Measurements from ENCODE around the gene NAGK. TPM values are rescaled to one million over a fixed set of nuclear protein-coding genes. Genes with fewer than 3 reads are reported as not detected.
"Not testable (repeated sequence)": the region's sequence is repeated elsewhere in the genome, so short reads cannot be mapped to it uniquely, and the experiment has no call there.

NAGK gene
- polyA plus RNA-seq, 3 donors = 546 to 789 (median 690) TPM

- Histone ChIP-seq H3K27me3 (ENCODE audit: control insufficient read depth in 2 of 2, insufficient read depth in 2 of 2, low read length in 2 of 2) (no peaks in the 10 kb centered on the region), H3K4me2 (replicated peaks; ENCODE audit: extremely low read depth, low read length, poor library complexity, severe bottlenecking) (peak overlapping the region; percentile 36), H3K27ac (ENCODE audit: low read depth in 1 of 2, low read length in 2 of 2) (peak overlapping the region; percentile 53 to 79), H3K4me1 (ENCODE audit: control insufficient read depth in 1 of 2, insufficient read depth in 2 of 2, low read length in 2 of 2) (peaks cover 38 to 45% of the 10 kb centered on the region in 2 donors), H3K79me2 (ENCODE audit: insufficient read depth, low read length) (peaks cover 3% of the 10 kb centered on the region), H4K20me1 (ENCODE audit: insufficient read depth, low read length) (peaks cover 21% of the 10 kb centered on the region), H3K4me3 (replicated peaks in 1 of 3; ENCODE audit: low read depth in 2 of 3, low read length in 3 of 3) (peak overlapping the region in 1 of 3 experiments; percentile 21), H3K36me3 (replicated peaks in 1 of 2; ENCODE audit: control insufficient read depth in 1 of 2, insufficient read depth in 2 of 2, low read length in 2 of 2) (peaks cover 19 to 29% of the 10 kb centered on the region in 2 donors), H3K9me3 (replicated peaks in 1 of 2; ENCODE audit: control insufficient read depth in 1 of 2, insufficient read depth in 1 of 2, low read length in 2 of 2) (no peaks in the 10 kb centered on the region), H2AFZ (ENCODE audit: insufficient read depth, low read depth, low read length, poor library complexity, severe bottlenecking) (no peak overlapping the region), H3K9ac (ENCODE audit: insufficient read depth, low read length, poor library complexity, severe bottlenecking) (no peak overlapping the region)
- intact Hi-C loops (cut with micrococcal nuclease) = no loop called here
- no peak overlapping the region for H3K4me3 Mint-ChIP-seq
- DNase-seq = no peak
- peaks cover 0 to 3% (median 0%) of the 10 kb centered on the region in 7 donors for H3K9me3 Mint-ChIP-seq
- peaks cover 52% of the 10 kb centered on the region for H3K4me1 Mint-ChIP-seq
- H3K36me3 Mint-ChIP-seq = peaks cover 26 to 28% of the 10 kb centered on the region in 2 donors
- H3K27ac Mint-ChIP-seq = peak overlapping the region; percentile 84 to 93 (median 88)
- 71% methylated on average over 1 of the region's 5 CpGs for WGBS (ENCODE audit: insufficient coverage)
- peaks cover 0 to 3% (median 2%) of the 10 kb centered on the region in 3 donors for H3K27me3 Mint-ChIP-seq (ENCODE audit: low read depth in 3 of 3)
- no peak for TF ChIP-seq CTCF (IDR thresholded peaks at IDR 0.05)
Observed at GRCh38 chr2:71082402-71083252, 14.2 kb downstream of the NAGK start.

DNA sequence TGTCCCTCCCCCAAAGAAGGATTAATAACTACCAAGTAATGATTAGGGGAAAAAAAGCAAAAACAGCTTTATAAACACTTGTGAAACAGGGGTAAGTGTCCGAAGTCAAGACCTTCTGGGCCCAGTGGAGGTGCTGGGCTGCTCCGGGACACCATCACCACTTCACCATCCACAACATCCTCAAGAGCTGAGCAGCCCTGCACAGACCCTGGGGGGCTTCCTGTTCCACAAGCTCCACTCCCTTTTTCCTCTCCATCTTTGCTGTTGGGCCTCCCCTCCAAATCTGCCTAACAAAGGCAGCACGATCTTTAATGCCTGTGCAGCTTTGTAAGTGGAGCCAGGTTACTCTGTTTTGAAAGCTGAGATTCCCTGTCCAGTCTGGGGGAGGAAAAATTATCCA is 14.8 kb downstream of the NAGK start:
- H3K9me3 ChIP-seq (replicated peaks in 1 of 2; ENCODE audit: control insufficient read depth in 1 of 2, insufficient read depth in 1 of 2, low read length in 2 of 2); H3K27me3 ChIP-seq (ENCODE audit: control insufficient read depth in 2 of 2, insufficient read depth in 2 of 2, low read length in 2 of 2); H3K79me2 ChIP-seq (ENCODE audit: insufficient read depth, low read length); H3K9me3 Mint-ChIP-seq; DNase-seq; H3K27me3 Mint-ChIP-seq (ENCODE audit: low read depth in 3 of 3); H3K4me3 Mint-ChIP-seq; H2AFZ ChIP-seq (ENCODE audit: insufficient read depth, low read depth, low read length, poor library complexity, severe bottlenecking); intact Hi-C loops (cut with micrococcal nuclease); H3K9ac ChIP-seq (ENCODE audit: insufficient read depth, low read length, poor library complexity, severe bottlenecking): not testable (repeated sequence)
- Histone ChIP-seq H3K4me1 (ENCODE audit: control insufficient read depth in 1 of 2, insufficient read depth in 2 of 2, low read length in 2 of 2) (peaks cover 35 to 42% of the 10 kb centered on the region in 2 donors), H3K4me3 (replicated peaks in 1 of 3; ENCODE audit: low read depth in 2 of 3, low read length in 3 of 3) (peak overlapping the region in 1 of 3 experiments; percentile 21), H3K27ac (ENCODE audit: low read depth in 1 of 2, low read length in 2 of 2) (peak overlapping the region; percentile 36 to 79), H3K36me3 (replicated peaks in 1 of 2; ENCODE audit: control insufficient read depth in 1 of 2, insufficient read depth in 2 of 2, low read length in 2 of 2) (peaks cover 12 to 22% of the 10 kb centered on the region in 2 donors), H3K4me2 (replicated peaks; ENCODE audit: extremely low read depth, low read length, poor library complexity, severe bottlenecking) (peak overlapping the region; percentile 36), H4K20me1 (ENCODE audit: insufficient read depth, low read length) (peaks cover 14% of the 10 kb centered on the region)
- no CpG with 5 or more reads among the region's 3 CpGs for WGBS (ENCODE audit: insufficient coverage)
- Mint-ChIP-seq H3K4me1 (peaks cover 46% of the 10 kb centered on the region), H3K36me3 (peaks cover 21 to 23% of the 10 kb centered on the region in 2 donors), H3K27ac (peak overlapping the region in 6 of 7 donors; percentile 70 to 93 (median 88))

GRCh38 chr2:71083752-71084312 is 15.4 kb downstream of the NAGK start:
- WGBS (ENCODE audit: insufficient coverage) = 0% methylated on average over 3 of the region's 13 CpGs
- H3K79me2 ChIP-seq (ENCODE audit: insufficient read depth, low read length); H2AFZ ChIP-seq (ENCODE audit: insufficient read depth, low read depth, low read length, poor library complexity, severe bottlenecking); H3K9me3 Mint-ChIP-seq; H3K27me3 Mint-ChIP-seq (ENCODE audit: low read depth in 3 of 3); H3K9me3 ChIP-seq (replicated peaks in 1 of 2; ENCODE audit: control insufficient read depth in 1 of 2, insufficient read depth in 1 of 2, low read length in 2 of 2); H3K27me3 ChIP-seq (ENCODE audit: control insufficient read depth in 2 of 2, insufficient read depth in 2 of 2, low read length in 2 of 2); H3K9ac ChIP-seq (ENCODE audit: insufficient read depth, low read length, poor library complexity, severe bottlenecking); intact Hi-C loops (cut with micrococcal nuclease); DNase-seq; H4K20me1 ChIP-seq (ENCODE audit: insufficient read depth, low read length): not testable (repeated sequence)
- H3K36me3 ChIP-seq (replicated peaks in 1 of 2; ENCODE audit: control insufficient read depth in 1 of 2, insufficient read depth in 2 of 2, low read length in 2 of 2) = peaks cover 7 to 17% of the 10 kb centered on the region in 2 donors
- peak overlapping the region; percentile 65 to 88 for H3K27ac ChIP-seq (ENCODE audit: low read depth in 1 of 2, low read length in 2 of 2)
- Mint-ChIP-seq H3K36me3 (peaks cover 15 to 18% of the 10 kb centered on the region in 2 donors), H3K4me1 (peaks cover 41% of the 10 kb centered on the region), H3K4me3 (peak overlapping the region; percentile 47 to 67), H3K27ac (peak overlapping the region; percentile 82 to 94 (median 92))
- peaks cover 35 to 42% of the 10 kb centered on the region in 2 donors for H3K4me1 ChIP-seq (ENCODE audit: control insufficient read depth in 1 of 2, insufficient read depth in 2 of 2, low read length in 2 of 2)
- H3K4me2 ChIP-seq (replicated peaks; ENCODE audit: extremely low read depth, low read length, poor library complexity, severe bottlenecking) = peak overlapping the region; percentile 45
- H3K4me3 ChIP-seq (replicated peaks in 1 of 3; ENCODE audit: low read depth in 2 of 3, low read length in 3 of 3) = peak overlapping the region in 1 of 3 experiments; percentile 54
